HepG2 (cell line): ENCODE results near the gene ENO2. TPM values are rescaled to one million over a fixed set of nuclear protein-coding genes. Genes with fewer than 3 reads are reported as not detected.

Experiments used
- BHLHE40 ChIP-seq: IDR thresholded peaks from 2 replicates; pipeline ENCODE4 v1.6.1; 2011; ENCODE audit warnings: low read length, improper control_type of control experiment
- BRF2 ChIP-seq: sonication (generic); formaldehyde crosslinking; IDR thresholded peaks from 2 replicates; pipeline ENCODE4 v1.8.1; 2022; ENCODE audit warnings: mild to moderate bottlenecking, missing genetic modification reagents
- GABPA ChIP-seq, 2 experiments: IDR thresholded peaks; 2 replicates each; pipeline ENCODE4 v1.6.1; 2011 to 2016; ENCODE audit warnings: low read depth in 2 of 2, low read length in 1 of 2, missing biosample characterization in 1 of 2, missing genetic modification characterization in 1 of 2
- GLMP ChIP-seq: sonication (generic); formaldehyde crosslinking; IDR thresholded peaks from 2 replicates; pipeline ENCODE4 v1.9.0; 2021; ENCODE audit warnings: missing genetic modification reagents, mild to moderate bottlenecking, borderline replicate concordance
- HMGA1 ChIP-seq: sonication (generic); formaldehyde crosslinking; conservative IDR thresholded peaks from 2 replicates; pipeline ENCODE4 v1.4.0; 2020; ENCODE audit warnings: missing genetic modification reagents
- HNF4A ChIP-seq: sonication (generic); formaldehyde crosslinking; IDR thresholded peaks from 2 replicates; pipeline ENCODE4 v1.4.0; 2020; ENCODE audit warnings: missing genetic modification reagents
- IRF9 ChIP-seq: sonication (generic); formaldehyde crosslinking; IDR thresholded peaks from 2 replicates; pipeline ENCODE4 v1.8.0; 2022; ENCODE audit warnings: missing genetic modification reagents, mild to moderate bottlenecking, borderline replicate concordance
- MLXIP ChIP-seq: sonication (generic); formaldehyde crosslinking; IDR thresholded peaks from 2 replicates; pipeline ENCODE4 v1.9.0; 2021; ENCODE audit warnings: missing genetic modification reagents, borderline replicate concordance
- MXD3 ChIP-seq: IDR thresholded peaks from 2 replicates; pipeline ENCODE4 v1.6.1; 2016; ENCODE audit warnings: mild to moderate bottlenecking, missing biosample characterization, missing genetic modification reagents
- NFE2L2 ChIP-seq: fragments of 150-350 bp; IDR thresholded peaks from 2 replicates; pipeline ENCODE4 v1.6.1; 2014; ENCODE audit warnings: low read length
- REL ChIP-seq: sonication (generic); formaldehyde crosslinking; conservative IDR thresholded peaks from 2 replicates; pipeline ENCODE4 v1.8.0; 2022; ENCODE audit warnings: mild to moderate bottlenecking, missing genetic modification reagents, moderate library complexity
- SIX1 ChIP-seq: sonication (generic); formaldehyde crosslinking; IDR thresholded peaks from 2 replicates; pipeline ENCODE4 v1.4.0; 2020; ENCODE audit warnings: missing genetic modification reagents, borderline replicate concordance
- YEATS4 ChIP-seq: sonication (generic); formaldehyde crosslinking; IDR thresholded peaks from 2 replicates; pipeline ENCODE4 v1.4.0; 2020; ENCODE audit warnings: missing genetic modification reagents, borderline replicate concordance
- ZBTB37 ChIP-seq: sonication (generic); formaldehyde crosslinking; IDR thresholded peaks from 2 replicates; pipeline ENCODE4 v1.4.0; 2020; ENCODE audit warnings: mild to moderate bottlenecking, missing genetic modification reagents
- ZBTB7A ChIP-seq: sonication (generic); formaldehyde crosslinking; IDR thresholded peaks from 2 replicates; pipeline ENCODE4 v1.8.0; 2022; ENCODE audit warnings: mild to moderate bottlenecking, missing genetic modification reagents
- ZNF121 ChIP-seq: sonication (generic); formaldehyde crosslinking; IDR thresholded peaks from 2 replicates; pipeline ENCODE4 v1.5.0; 2020; ENCODE audit warnings: mild to moderate bottlenecking, missing genetic modification reagents
- ZNF224 ChIP-seq: sonication (generic); formaldehyde crosslinking; IDR thresholded peaks from 2 replicates; pipeline ENCODE4 v1.5.0; 2020; ENCODE audit warnings: mild to moderate bottlenecking, missing genetic modification reagents
- ZNF510 ChIP-seq: sonication (generic); formaldehyde crosslinking; IDR thresholded peaks from 2 replicates; pipeline ENCODE4 v1.4.0; 2020; ENCODE audit warnings: low read depth, mild to moderate bottlenecking, missing genetic modification reagents
- ZNF672 ChIP-seq: sonication (generic); formaldehyde crosslinking; IDR thresholded peaks from 2 replicates; pipeline ENCODE4 v1.8.1; 2022; ENCODE audit warnings: missing genetic modification reagents
- ZNF704 ChIP-seq: sonication (generic); formaldehyde crosslinking; IDR thresholded peaks from 2 replicates; pipeline ENCODE4 v1.8.1; 2023; ENCODE audit warnings: mild to moderate bottlenecking, inconsistent platforms, moderate library complexity, missing genetic modification reagents, borderline replicate concordance
- polyA plus RNA-seq, 8 experiments: library from polyadenylated mRNA; depleted of rRNA in 3 of 8; stranded (reverse) in 7 of 8; unstranded in 1 of 8; fragments of >200 nt; fragmentation: Illumina TruSeq in 4 of 8; extraction: Trizol in 4 of 8; gene quantifications; 2 replicates each; pipeline versions ENCODE4 v1.2.1 to v1.2.3, GENCODE V29; 2011 to 2016; ENCODE audit warnings: low read depth in 4 of 8, missing spikeins in 1 of 8, mixed read lengths in 1 of 8; ENCODE audit not compliant: insufficient read depth in 1 of 8
- total RNA-seq, 5 experiments: library from RNA; depleted of rRNA; stranded (reverse); fragments of >200 nt; fragmentation: Illumina TruSeq; extraction: Trizol; gene quantifications; 2 replicates each; pipeline ENCODE4 v1.2.3, GENCODE V29; 2016; ENCODE audit warnings: low read depth in 1 of 5

Gene ENO2
- total and polyA plus RNA-seq, 2 of the 13 experiments (the other 11 are each of a cell fraction or from before 2014, with no cell fraction given), result 19.3 to 136 TPM

- TF ChIP-seq ZNF510 (CRISPR knock-in tag), result 0 out of 2 replicates have a peak, but pooled peaks have one; percentile 65
- TF ChIP-seq SIX1 (CRISPR knock-in tag), result no peak
- TF ChIP-seq ZNF672 (CRISPR knock-in tag), result no peak
- TF ChIP-seq ZBTB37 (CRISPR knock-in tag), result no peak
- TF ChIP-seq BHLHE40, result peak; percentile 80
- TF ChIP-seq ZBTB7A (CRISPR knock-in tag), result no peak
- no peak for TF ChIP-seq REL (CRISPR knock-in tag)
- no peak for TF ChIP-seq MLXIP
- TF ChIP-seq HNF4A (CRISPR knock-in tag), result peak; percentile 11; the same call in 1 of the 2 replicates
- no peak for TF ChIP-seq HMGA1 (CRISPR knock-in tag)
- no peak for TF ChIP-seq ZNF224 (CRISPR knock-in tag)
- TF ChIP-seq GABPA (IDR thresholded peaks at IDR 0.05; ENCODE audit: low read depth, low read length), result no peak
- peak; percentile 43; the same call in 1 of the 2 replicates for TF ChIP-seq GABPA (CRISPR knock-in tag; IDR thresholded peaks at IDR 0.05; ENCODE audit: low read depth)
- no peak for TF ChIP-seq BRF2 (CRISPR knock-in tag)
- no peak for TF ChIP-seq IRF9
- TF ChIP-seq ZNF121 (CRISPR knock-in tag), result no peak
- no peak for TF ChIP-seq YEATS4 (CRISPR knock-in tag)
- 0 out of 2 replicates have a peak, but pooled peaks have one; percentile 27 for TF ChIP-seq MXD3 (CRISPR knock-in tag)
- no peak for TF ChIP-seq NFE2L2
- 0 out of 2 replicates have a peak, but pooled peaks have one; percentile 34 for TF ChIP-seq ZNF704
- TF ChIP-seq GLMP (CRISPR knock-in tag), result no peak
Measured at GRCh38 chr12:6965026-6965661, 50.8 kb downstream of the ENO2 start (continued).
